22Rv1 (cell line): ENCODE measurements around the gene UBD.

Experiments used
- ZFX ChIP-seq: fragments of 450-650 bp; IDR thresholded peaks from 2 replicates; pipeline ENCODE4 v1.6.1; 2017; ENCODE audit warnings: antibody characterized with exemption, borderline replicate concordance
- TF ChIP-seq, protein P1 (sequence below): fragments of 450-650 bp; IDR thresholded peaks from 2 replicates; pipeline ENCODE4 v1.5.1; 2017; ENCODE audit warnings: mild to moderate bottlenecking

DNA sequence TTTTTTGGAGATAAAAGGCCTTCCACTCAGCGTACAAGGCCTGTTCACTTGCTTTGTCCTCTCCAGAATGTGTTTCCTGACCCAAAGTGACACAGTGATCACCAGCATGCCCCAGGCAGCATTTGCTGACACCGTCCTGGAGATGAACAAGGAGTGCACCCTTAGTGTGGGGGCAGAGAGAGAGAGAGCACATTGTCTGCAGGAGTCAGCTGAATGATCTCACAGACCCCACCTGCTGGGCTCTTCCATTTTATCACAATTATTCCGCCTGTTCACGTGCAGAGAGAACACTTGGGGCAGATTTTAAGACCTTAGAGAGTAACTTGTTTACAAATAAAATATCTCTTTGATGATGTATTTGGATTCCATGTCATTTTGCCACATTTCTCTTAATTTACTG is 49.3 kb downstream of the UBD start:
- TF ChIP-seq, protein P1, sequence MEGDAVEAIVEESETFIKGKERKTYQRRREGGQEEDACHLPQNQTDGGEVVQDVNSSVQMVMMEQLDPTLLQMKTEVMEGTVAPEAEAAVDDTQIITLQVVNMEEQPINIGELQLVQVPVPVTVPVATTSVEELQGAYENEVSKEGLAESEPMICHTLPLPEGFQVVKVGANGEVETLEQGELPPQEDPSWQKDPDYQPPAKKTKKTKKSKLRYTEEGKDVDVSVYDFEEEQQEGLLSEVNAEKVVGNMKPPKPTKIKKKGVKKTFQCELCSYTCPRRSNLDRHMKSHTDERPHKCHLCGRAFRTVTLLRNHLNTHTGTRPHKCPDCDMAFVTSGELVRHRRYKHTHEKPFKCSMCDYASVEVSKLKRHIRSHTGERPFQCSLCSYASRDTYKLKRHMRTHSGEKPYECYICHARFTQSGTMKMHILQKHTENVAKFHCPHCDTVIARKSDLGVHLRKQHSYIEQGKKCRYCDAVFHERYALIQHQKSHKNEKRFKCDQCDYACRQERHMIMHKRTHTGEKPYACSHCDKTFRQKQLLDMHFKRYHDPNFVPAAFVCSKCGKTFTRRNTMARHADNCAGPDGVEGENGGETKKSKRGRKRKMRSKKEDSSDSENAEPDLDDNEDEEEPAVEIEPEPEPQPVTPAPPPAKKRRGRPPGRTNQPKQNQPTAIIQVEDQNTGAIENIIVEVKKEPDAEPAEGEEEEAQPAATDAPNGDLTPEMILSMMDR: no peak
- no peak for TF ChIP-seq ZFX
